IPS-NIHi7 (cell line): ENCODE results near the gene SPRING1.
"Not testable (repeated sequence)": the region's sequence is repeated elsewhere in the genome, so short reads cannot be mapped to it uniquely, and the experiment has no call there.

Source experiments
- DNase-seq: peaks from one replicate; pipeline ENCODE4 v3.0.0; 2012; ENCODE audit warnings: mixed read lengths; ENCODE audit errors: extremely low spot score

Gene SPRING1

DNA sequence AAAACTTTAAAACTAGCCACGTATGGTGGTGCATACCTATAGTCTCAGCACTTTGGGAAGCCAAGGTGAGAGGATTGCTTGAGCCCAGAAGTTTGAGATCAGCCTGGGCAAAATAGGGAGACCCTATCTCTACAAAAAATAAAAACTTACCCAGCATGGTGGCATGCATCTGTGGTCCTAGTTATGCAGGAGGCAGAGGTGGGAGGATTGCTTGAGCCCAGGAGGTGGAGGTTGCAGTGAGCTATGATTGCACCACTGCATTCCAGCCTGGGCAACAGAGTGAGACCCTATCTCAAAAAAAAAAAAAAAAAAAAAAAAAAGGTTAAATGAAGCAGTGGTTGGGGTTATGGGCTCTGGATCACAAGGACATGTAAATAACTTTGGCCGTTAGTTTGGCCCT, 4.9 kb upstream of the SPRING1 start:
- not testable (repeated sequence) for DNase-seq

DNA sequence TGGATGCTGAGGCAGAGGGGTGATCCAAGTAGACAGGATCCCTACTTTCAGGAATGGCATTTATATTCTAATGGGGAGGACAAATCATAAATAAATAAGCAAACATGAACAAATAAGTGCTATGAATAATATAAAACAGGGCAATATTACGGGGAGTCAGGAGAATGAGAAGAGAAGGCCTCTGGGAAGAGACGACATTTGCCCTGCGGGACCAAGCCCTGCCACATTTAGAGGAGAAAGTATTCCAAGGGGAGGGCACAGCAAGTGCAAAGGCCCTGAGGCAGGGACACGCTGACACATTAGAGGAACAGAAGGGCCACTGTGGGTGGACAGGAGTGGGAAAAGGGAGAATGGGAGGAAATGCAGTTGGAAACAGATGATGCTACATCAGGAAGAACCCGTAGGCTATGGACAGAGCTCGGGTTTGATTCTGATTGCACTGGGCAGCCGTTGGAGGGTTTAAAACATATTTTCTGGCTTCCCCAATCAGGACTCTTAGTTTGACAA, 1.6 kb upstream of the SPRING1 start:
- DNase-seq, result no peak

DNA sequence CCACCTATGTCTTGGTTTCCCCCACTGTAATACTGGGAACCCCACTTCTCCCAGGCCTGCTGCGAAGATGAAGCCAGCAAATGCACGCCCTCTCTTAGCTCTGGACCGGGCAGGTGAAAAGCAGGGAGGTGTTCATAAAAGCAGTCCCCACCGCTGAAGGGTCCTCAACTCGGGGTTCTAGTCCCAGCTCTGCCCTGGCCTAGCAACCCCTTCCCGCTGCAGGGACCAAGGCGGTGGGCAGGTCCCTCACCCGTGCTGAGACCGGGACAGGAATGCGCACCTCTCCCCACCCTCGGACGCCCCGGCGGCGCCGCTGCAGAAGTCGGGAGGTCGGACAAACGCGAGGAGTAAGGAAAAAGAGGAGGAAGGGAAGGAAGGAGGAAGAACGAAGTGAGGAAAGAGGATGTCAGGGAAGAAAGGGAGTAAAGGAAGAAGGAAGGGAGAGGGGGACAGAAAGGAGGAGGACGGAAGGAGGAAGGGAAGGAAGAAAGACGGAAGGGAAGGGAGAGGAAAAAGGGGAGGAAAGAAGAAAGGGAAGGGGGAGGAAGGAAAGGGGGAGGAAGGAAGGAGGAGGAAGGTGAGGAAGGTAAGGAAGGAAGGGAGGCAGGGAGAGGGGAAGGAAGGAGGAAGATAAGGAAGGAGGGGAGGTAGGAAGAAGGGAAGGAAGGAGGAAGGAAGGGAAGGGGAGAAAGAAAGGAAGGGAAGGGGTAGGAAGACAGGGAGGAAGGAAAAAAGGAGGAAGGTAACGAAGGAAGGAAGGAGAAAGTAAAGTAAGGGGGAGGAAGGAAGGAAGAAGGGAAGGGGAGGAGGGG, 701 bp downstream of the SPRING1 start:
- DNase-seq, result peak; percentile 54

DNA sequence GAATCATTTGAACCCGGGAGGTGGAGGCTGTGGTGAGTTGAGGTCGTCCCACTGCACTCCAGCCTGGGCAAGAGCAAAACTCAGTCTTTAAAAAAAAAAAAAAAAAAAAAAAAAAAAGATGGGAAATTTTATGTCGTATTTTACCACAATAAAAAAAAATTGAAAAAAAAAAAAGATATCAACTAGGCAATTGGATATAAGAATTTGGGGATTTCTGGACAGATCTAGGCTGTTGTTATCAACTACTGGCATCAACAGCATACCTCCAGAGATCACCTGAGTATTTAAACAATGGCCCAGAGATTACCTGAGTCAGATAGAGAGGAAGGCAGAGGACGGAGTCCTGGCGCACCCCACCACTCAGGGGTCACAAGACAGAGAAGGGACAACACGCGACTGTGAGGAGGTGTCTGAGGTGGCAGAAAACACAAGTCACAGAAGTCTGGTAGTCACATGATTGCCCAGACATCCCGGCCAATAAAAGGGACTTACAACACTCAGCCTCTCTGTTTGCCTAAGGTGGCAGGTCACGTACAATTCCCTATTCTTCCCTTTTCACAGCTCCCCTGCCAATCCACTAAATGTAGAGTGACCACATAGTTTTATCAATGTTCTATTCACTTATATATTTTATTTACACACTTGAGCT, 1.8 kb downstream of the SPRING1 start:
- no peak for DNase-seq

DNA sequence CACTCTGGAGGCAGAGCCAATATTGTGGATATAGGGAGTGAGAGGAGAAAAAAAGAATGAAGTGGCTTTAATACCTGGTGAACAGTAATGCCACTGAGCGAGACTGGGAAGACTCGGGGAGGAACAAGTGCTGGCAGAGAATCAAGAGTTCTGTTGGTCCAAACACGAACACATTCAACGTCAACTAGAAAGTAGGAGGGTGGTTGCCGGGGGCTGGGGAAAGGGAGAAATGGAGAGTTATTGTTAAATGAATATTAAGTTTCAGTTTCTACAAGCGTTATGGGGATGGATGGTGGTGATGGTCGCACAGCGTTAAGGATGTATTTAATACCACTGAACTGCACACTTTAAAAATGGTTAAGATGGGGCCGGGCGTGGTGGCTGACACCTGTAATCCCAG, 2.8 kb downstream of the SPRING1 start:
- DNase-seq, result no peak

DNA sequence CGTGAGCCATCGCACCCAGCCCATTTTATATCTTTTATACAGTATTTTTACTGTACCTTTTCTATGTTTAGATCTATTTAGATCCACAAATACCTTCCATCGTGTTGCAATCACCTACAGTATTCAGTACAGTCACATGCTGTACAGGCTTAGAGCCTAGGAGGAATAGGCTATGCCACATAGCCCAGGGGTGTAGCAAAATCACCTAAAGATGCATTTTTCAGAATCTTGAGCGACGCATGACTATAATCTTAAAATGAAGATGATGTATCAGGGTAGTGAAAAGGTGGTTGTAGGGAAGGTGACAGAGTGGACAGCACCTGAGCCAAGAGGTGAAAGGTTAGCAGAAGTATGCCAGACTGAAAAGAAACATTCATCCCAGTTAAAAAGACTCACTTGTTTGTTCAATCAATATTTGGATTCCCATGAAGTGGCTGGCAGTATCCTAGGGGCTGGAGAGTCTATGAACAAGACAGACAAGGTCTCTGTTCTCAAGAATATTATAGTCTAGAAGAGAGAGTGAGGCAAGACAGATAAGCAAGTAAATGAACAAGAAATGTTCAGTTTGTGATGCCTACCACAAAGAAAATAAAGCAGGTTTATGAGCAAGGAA, 3.6 kb downstream of the SPRING1 start:
- DNase-seq, result no peak

DNA sequence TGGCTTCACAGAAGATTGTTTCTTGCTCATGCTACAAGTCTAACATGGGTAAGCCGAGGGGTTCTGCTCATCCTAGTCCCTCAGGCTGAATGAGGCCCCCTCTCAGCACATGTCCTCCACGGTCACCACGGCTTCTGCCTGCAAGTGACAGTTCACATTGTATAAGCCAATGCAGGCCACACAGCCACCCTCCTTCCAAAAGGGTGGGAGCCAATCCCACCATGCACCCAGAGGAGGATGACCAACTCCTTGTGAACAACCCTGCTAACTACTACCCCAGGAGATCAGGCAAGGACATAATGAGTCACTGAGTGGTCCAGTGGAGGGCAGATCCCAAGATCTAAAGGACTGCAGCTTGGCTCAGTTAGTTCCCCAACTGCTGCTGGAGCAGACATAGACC, 6.1 kb downstream of the SPRING1 start:
- no peak for DNase-seq

DNA sequence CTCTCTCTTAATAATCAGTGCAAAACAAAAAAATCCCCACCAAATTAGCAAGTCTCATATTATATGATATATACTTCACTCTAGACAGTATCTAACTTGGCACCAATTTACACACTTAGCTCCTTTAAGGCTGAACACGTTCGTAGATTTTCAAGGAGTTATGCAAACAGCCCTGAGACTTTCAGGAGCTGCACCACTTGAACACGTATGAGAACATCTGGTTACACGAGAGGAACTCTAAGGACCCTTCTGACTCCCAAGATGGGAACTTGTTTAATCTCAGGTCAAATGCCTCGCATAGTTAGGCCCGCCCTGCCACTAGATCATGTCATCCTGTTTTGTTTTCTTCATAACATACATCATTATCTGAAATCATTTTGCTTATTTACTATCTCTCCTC, 10.0 kb downstream of the SPRING1 start:
- DNase-seq, result no peak

DNA sequence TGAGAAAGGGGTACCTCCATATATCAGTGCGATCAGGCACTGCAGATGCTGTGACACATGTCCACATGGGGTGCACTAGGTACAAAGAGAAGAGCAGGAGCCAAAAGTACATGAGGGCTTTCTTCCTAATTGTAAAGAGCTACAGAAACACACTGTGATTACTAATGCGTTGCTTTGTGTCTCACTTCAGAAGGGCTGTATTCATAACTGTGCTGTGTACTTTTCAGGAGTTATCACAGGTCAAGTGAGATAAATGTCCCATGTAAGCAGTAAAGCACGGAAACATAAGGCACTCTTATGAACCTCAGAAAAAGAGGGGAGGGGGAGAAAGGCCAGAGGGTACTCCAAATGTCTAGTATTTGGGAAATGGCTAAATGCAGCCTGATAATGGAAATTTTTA, 10.6 kb downstream of the SPRING1 start:
- DNase-seq, result no peak

DNA sequence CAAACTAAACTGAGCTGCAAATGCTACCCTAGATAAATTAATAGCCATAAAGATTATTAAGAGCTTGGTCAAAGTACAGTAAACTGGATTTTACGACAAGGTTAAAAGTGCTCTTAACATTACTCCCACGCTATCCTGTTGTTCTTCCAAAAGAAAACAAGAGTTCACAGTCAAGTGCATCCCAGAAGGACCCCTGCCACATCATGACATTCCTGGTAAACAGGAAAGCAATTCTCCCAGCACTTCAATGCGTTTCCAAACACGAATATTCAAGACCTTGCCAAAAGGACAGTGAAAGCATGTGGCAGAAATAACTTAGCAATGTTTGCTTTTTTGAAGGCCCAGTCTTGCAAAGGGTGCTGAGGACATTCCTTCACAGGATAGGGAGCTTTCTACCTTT, 11.2 kb downstream of the SPRING1 start:
- no peak for DNase-seq

DNA sequence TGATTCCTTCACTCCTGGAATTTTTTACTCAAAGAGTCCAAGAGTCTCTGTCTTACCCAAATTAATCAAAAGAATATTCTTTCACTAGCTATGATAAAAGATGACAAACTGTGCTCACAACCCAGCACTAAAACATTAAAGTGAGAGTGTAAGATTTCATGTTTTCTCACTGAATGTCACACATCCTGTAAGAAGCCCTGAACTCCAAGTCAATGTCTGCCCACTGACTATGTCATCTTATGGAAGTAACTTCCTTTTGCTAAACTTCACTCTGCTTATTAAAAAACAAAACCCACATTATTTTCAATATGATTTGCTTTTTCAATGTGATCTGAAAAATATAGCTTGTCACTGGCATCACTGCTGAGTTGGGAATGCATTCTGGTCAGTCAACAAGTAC, 15.6 kb downstream of the SPRING1 start:
- DNase-seq, result no peak

DNA sequence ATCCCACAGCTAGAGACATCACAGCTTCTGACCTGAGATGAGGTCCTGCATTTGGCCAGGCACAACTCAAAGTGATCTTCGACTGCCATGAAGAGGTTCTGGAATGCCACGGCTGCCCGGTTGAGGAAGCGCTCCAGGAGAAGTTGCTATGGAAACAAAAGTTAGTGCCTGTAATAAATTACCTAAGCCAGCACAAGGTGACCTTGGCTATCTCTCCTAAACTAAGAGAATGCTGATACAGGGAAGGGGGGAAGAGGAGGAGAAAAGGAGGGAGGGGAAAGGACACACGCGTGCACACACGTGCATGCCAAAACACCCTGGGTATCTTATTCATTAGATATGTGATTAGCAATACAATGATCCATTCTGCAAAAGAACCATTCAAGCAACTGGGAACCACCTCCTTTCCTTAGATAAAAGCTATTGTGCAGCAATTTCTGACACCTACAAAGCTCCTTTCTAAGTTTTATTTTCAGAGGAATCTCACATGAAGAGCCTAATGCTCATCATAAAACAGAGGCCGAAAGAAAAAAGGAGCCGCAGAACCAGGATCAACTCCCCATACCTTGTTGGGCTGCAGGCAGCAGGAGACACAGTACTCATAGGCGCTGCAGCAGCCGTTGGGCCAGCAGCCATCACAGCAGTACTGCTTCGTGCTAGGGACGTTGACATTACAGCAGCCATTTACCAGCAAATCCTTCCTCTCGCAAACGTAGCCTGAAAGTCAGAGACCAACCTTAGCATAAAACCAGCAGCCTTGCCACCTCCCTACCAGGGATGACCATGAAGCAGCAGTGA, 17.9 kb downstream of the SPRING1 start:
- DNase-seq, result no peak

DNA sequence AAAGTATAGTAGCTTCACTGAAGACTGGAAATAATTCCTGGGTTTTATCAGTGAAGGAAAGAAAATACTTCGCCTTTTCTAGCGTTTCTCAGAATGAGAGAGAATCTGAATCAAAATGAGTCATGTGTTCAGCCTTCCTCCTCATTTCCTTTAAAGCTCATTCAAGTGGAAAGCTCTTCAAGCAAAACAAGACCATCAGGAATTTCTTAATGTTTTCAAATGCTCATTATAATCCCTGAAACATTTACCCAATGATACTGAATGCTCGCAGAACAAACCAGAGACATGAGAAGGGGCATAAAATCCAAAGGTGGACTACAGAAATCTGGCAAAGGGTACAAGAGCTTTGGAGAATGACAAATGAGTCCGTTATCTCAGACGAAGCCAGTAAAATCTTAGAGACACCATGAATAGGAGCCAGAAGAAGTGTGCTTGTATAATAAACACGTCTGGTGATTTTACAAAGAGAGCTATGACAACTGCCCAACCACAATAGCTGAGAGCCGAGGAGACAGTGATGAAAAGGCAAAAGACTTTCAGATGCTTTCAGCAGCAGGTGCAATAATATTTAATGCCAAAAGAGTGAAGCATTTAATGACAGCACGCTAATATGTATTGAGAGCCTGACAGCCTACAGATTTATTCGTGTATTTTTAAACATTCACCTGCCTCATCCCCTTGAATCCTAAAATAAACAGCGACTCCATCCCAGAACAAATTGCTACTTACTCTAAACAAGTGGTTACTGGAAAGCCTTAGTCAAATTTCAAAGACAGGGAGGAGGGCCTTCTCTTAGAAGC, 19.0 kb downstream of the SPRING1 start:
- no peak for DNase-seq

DNA sequence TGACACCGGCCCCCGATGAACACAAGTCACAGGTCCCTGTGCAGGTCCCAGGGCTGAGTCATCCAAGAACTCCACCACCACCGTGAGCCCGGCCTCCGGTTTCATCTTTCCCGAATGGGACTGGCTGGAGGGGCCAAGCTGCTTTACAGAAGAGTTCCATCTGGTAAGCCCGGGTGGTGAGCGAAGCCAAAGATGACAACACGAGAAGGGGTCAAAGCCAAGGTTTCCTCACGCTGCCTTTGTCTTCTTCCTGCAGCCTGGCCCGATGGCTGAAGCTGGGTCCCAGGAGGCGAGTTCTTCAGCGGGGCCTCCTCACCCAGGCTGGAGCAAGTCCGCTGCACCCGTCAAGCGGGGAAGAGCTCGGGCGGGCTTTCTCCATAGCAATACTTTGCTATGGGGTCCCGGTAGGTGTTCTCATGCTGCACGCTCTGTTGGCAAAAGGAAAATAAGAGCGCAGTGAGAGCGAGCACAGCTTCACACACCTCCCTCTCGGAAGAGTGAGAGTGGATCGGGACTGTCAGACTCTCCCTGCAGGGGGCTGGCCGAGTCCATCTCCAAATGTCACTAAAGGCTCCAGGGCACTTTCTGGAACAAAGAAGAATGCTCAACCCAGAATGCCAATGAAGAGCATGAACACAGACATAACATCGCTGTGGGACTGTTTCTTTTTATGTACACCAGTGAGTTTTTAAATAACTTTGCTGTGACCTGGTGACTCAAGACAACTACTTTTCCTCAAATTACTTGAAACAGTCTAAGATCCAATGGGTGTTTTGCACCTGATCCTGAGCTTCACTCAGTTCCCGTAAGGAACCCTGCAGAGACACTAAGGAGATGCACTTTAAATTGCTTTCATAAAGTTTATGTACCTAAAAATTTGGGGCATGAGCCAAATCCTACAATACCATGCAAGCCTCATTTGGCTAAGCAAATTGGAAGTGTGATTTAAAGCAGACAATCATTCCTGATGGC, 20.1 kb downstream of the SPRING1 start:
- no peak for DNase-seq

DNA sequence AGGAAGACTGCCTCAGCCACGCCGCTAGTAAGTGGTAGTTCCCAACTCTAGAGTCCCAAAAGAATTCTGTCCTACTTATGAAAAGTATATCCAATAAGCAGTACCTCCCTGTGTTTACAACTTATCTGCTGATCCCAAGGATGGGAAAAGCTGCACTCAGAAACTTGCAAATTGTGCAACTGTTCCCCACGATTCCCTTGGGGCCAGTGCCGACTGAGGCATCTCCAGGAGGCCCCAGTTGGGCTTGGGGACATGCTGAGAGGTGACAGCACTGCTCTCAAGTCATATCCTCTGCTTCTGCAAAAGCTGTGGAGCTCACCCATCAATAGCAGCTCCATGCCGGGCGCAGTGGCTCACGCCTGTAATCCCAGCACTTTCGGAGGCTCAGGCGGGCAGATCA, 23.7 kb downstream of the SPRING1 start:
- DNase-seq, result no peak

DNA sequence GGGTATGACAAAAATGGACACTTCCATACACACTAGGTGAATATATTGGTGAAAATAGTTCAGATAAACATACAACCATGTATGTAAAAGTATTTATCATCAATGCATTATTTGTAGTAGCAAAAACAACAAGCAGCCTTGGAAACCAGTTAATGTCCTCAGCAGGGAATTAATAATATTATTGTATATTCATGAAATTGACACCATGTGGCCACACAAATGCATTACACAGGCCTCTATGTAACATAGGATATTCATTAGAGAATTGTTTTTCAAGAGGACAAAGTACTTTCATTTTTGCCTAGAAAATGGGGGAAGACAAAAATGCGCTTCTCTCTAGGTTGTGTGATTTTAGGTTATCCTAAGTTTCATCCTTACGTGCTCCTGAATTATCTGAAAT, 24.3 kb downstream of the SPRING1 start:
- DNase-seq, result no peak

DNA sequence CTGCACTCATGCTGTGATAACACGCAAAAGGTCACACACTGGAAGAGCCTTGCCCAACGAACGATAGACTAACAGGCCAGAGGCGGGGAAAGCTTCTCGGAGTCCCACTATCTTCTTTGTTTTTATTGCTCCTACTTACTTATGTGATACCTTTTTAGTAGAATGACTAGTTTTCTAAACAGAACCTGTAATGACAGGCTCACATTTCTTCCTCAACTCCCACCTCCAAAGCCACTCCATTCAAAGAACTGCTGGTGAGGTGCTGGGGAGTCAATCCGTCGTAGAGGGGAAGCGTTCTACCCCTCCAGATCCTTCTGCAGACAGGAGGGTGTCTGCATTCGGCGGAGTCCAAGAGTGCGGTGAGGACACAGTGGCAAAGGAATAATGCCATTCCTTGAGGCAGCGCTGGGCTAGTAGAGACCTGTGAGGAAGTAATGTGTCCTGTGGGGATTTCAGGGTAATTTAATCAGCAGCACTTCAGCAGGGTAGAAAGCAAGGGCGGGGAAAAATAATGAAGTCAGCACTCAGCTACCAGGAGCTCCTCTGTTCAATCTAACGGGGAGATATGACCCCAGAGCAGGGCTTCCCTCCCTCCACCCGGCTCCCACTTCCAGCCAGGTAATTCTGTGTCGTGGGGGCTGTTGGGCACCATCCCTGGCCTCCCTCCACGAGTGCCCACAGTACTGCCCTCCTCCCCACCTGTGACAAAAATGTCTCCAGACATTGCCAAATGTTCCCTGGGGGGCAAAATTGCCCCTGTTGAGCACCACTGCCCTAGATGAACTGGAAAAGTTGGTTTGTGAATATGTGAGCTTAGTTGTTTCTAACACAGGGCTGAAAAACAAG, 25.2 kb downstream of the SPRING1 start:
- no peak for DNase-seq

DNA sequence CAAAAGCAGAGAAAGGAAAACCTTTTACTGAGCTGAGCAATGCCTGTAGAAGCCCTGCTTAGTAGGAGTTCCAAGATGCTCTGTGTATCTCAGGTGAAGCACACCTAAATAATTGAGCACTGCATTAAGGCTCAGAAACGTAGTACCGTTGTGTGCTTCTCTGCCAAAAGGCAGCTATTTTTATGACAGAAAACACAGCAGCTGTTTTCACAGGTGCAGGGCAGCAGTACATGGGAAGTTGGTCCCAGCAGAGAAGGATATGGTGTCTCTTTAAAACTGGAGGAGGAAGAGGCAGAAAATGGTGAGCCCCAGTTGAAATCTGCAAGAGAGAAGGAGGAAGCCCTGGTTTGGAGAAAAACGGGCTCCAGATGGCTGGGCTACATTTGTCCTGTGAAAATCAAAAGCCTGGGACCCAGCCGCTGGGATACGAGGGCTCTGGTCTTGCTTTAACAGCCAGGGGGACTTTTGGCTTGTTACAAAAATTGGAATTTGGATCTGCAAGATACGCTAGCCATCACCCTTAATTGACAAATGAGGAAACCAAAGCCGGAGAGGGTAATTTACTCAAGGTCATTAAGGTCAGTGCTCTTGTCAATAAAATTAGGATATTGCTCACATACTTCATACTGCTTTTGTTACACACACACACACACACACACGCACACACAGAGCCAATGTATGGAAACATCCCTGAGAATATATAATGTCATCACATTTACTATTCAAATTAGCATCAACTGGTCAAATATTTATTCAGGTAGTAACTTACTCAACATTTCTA, 27.3 kb downstream of the SPRING1 start:
- no peak for DNase-seq
